IMR-90 (cell line): Measurements from ENCODE around the gene IL34. TPM values are rescaled to one million over a fixed set of nuclear protein-coding genes. Genes with fewer than 3 reads are reported as not detected.
A peak's percentile ranks its signal among the peaks of the same experiment; 100 is the strongest.

Experiments
- ATAC-seq: fragments of 200-7000 bp; cut with Tn5 transposase; 2 replicates; pipeline ENCODE4 v1.9.1; 2020; ENCODE audit warnings: low read depth, mild to moderate bottlenecking, moderate library complexity
- BruUV-seq: library from RNA; stranded (reverse); fragments of 400-500 nt; replicated peaks from 2 replicates; lab custom pipeline; 2021; lab: Mats Ljungman, UMichigan
- CTCF ChIA-PET: fragments of 300-600 bp; formaldehyde crosslinking; extraction: SDS; loops from one replicate; lab custom pipeline; 2021; ENCODE audit warnings: antibody characterized with exemption; lab: Yijun Ruan, JAX
- POLR2A ChIA-PET: fragments of 300-600 bp; sonication (Branson Sonifier 250); formaldehyde crosslinking; loops from one replicate; lab custom pipeline; 2022; ENCODE audit warnings: antibody characterized with exemption; ENCODE audit not compliant: unreplicated experiment; lab: Charles Lee
- DNase-seq: peaks from one replicate; pipeline ENCODE4 v3.0.0; 2013
- H2AFZ ChIP-seq: replicated peaks from 2 replicates; pipeline ENCODE3; 2013; ENCODE audit warnings: low read length, mild to moderate bottlenecking; ENCODE audit not compliant: poor library complexity
- H2AK5ac ChIP-seq: 2 replicates; pipeline ENCODE4 v1.6.1; 2013; ENCODE audit warnings: low read depth, low read length, inconsistent platforms
- H2AK9ac ChIP-seq: replicated peaks from 2 replicates; pipeline ENCODE3; 2013; ENCODE audit warnings: mild to moderate bottlenecking, low read depth, low read length, moderate library complexity; ENCODE audit not compliant: poor library complexity
- H2BK120ac ChIP-seq: 2 replicates; pipeline ENCODE4 v1.6.1; 2013; ENCODE audit warnings: low read depth, low read length, inconsistent platforms
- H2BK15ac ChIP-seq: 3 replicates; pipeline ENCODE4 v1.6.1; 2013; ENCODE audit warnings: low read depth, low read length, inconsistent platforms
- H2BK20ac ChIP-seq: 2 replicates; pipeline ENCODE4 v1.6.1; 2013; ENCODE audit warnings: low read depth, mild to moderate bottlenecking, inconsistent platforms, low read length, moderate library complexity
- H2BK5ac ChIP-seq: 2 replicates; pipeline ENCODE4 v1.6.1; 2013; ENCODE audit warnings: mild to moderate bottlenecking, low read depth, low read length, inconsistent platforms; ENCODE audit not compliant: poor library complexity, severe bottlenecking
- H3K14ac ChIP-seq: replicated peaks from 2 replicates; pipeline ENCODE4 v1.6.1; 2013; ENCODE audit warnings: low read depth, low read length, inconsistent platforms
- H3K18ac ChIP-seq: 2 replicates; pipeline ENCODE4 v1.6.1; 2013; ENCODE audit warnings: low read depth, low read length, control low read depth
- H3K23ac ChIP-seq: 2 replicates; pipeline ENCODE4 v1.6.1; 2013; ENCODE audit warnings: low read depth, low read length, inconsistent platforms
- H3K27ac ChIP-seq: 2 replicates; pipeline ENCODE4 v1.5.1; 2013; ENCODE audit warnings: mild to moderate bottlenecking, control low read depth, low read length; ENCODE audit not compliant: insufficient read depth
- H3K27me3 ChIP-seq: 2 replicates; pipeline ENCODE4 v1.6.1; 2013; ENCODE audit warnings: low read length; ENCODE audit not compliant: control insufficient read depth, insufficient read depth
- H3K36me3 ChIP-seq: 2 replicates; pipeline ENCODE4 v1.6.1; 2013; ENCODE audit warnings: low read length, mixed read lengths; ENCODE audit not compliant: control insufficient read depth, insufficient read depth
- H3K4ac ChIP-seq: 2 replicates; pipeline ENCODE4 v1.6.1; 2013; ENCODE audit warnings: low read depth, low read length, inconsistent platforms
- H3K4me1 ChIP-seq: 2 replicates; pipeline ENCODE4 v1.6.1; 2013; ENCODE audit warnings: low read length, mixed read lengths; ENCODE audit not compliant: control insufficient read depth, insufficient read depth
- H3K4me2 ChIP-seq: 2 replicates; pipeline ENCODE4 v1.6.1; 2013; ENCODE audit warnings: low read depth, mild to moderate bottlenecking, control low read depth, low read length, moderate library complexity
- H3K4me3 ChIP-seq: 2 replicates; pipeline ENCODE4 v1.5.1; 2013; ENCODE audit warnings: low read depth, mild to moderate bottlenecking, control low read depth, low read length, moderate library complexity; ENCODE audit not compliant: insufficient read depth
- H3K56ac ChIP-seq: 2 replicates; pipeline ENCODE4 v1.6.1; 2013; ENCODE audit warnings: low read length, inconsistent platforms; ENCODE audit not compliant: insufficient read depth; ENCODE audit errors: extremely low read depth
- H3K79me1 ChIP-seq, 2 experiments: 2 replicates each; pipeline ENCODE4 v1.6.1; 2013; ENCODE audit warnings: low read length in 2 of 2, inconsistent platforms in 1 of 2, low read depth in 1 of 2
- H3K9ac ChIP-seq: 2 replicates; pipeline ENCODE4 v1.6.1; 2013; ENCODE audit warnings: low read depth, low read length, control low read depth
- H3K9me1 ChIP-seq: 2 replicates; pipeline ENCODE4 v1.6.1; 2013; ENCODE audit warnings: low read length, inconsistent platforms; ENCODE audit not compliant: insufficient read depth
- H3K9me3 ChIP-seq: 2 replicates; pipeline ENCODE4 v1.6.1; 2013; ENCODE audit warnings: low read length; ENCODE audit not compliant: control insufficient read depth, insufficient read depth
- H4K20me1 ChIP-seq: 2 replicates; pipeline ENCODE4 v1.6.1; 2013; ENCODE audit warnings: low read length, inconsistent platforms; ENCODE audit not compliant: insufficient read depth
- H4K5ac ChIP-seq: 2 replicates; pipeline ENCODE4 v1.6.1; 2013; ENCODE audit warnings: mild to moderate bottlenecking, low read depth, low read length, control low read depth
- H4K8ac ChIP-seq, 2 experiments: 2 replicates each; pipeline ENCODE4 v1.6.1; 2013; ENCODE audit warnings: low read depth in 2 of 2, low read length in 2 of 2, control low read depth in 1 of 2, inconsistent platforms in 1 of 2
- H4K91ac ChIP-seq: 2 replicates; pipeline ENCODE4 v1.6.1; 2013; ENCODE audit warnings: low read depth, low read length, inconsistent platforms; ENCODE audit not compliant: insufficient read depth
- FOS ChIP-seq: fragments of 150-350 bp; IDR thresholded peaks from 2 replicates; pipeline ENCODE4 v1.6.1; 2016; ENCODE audit warnings: low read depth, low read length
- RFX5 ChIP-seq: IDR thresholded peaks from 2 replicates; pipeline ENCODE4 v1.8.0; 2012; ENCODE audit warnings: low read depth, mild to moderate bottlenecking, low read length, moderate library complexity
- WGBS, 2 experiments: methylation state at CpG; one replicate each; pipeline versions ENCODE4 v1.1.5 to v1.1.7; 2013; ENCODE audit warnings: missing lambda C conversion rate in 2 of 2; ENCODE audit not compliant: insufficient read length in 1 of 2; ENCODE audit errors: extremely low coverage in 2 of 2; 5-methylcytosine and 5-hydroxymethylcytosine counted together
- dilution Hi-C: fragments of 300-500 bp; cut with HindIII; formaldehyde crosslinking; loops from one replicate; pipeline ENCODE4 v1.14.3; 2018; ENCODE audit warnings: low sequenced_read_pairs; ENCODE audit not compliant: unreplicated experiment
- in situ Hi-C: fragments of 300-500 bp; cut with MboI; formaldehyde crosslinking; loops from 3 replicates; pipeline ENCODE4 v1.14.3; 2019; ENCODE audit warnings: low sequenced_read_pairs, inconsistent platforms, mixed read lengths
- intact Hi-C: fragments of 100-400 bp; cut with micrococcal nuclease; formaldehyde crosslinking; loops from 2 replicates; pipeline ENCODE4 v1.10.0; 2022
- polyA plus RNA-seq, 3 experiments: library from polyadenylated mRNA; depleted of rRNA; stranded (reverse); fragments of >200 nt; gene quantifications; 2 replicates each; pipeline ENCODE4 v1.2.3, GENCODE V29; 2012; ENCODE audit warnings: low replicate concordance in 1 of 3
- total RNA-seq: library from RNA; depleted of rRNA; stranded (reverse); fragments of >200 nt; gene quantifications from 2 replicates; pipeline ENCODE4 v1.2.3, GENCODE V29; 2012
- TF ChIP-seq, protein P1 (sequence below): fragments of 150-350 bp; IDR thresholded peaks from 2 replicates; pipeline ENCODE4 v1.6.1; 2016; ENCODE audit warnings: low read depth, mild to moderate bottlenecking, low read length, moderate library complexity, borderline replicate concordance

The IL34 gene
- total and polyA plus RNA-seq, 2 of the 4 experiments (the other 2 are of a cell fraction) = 1.3 to 2.5 TPM

DNA sequence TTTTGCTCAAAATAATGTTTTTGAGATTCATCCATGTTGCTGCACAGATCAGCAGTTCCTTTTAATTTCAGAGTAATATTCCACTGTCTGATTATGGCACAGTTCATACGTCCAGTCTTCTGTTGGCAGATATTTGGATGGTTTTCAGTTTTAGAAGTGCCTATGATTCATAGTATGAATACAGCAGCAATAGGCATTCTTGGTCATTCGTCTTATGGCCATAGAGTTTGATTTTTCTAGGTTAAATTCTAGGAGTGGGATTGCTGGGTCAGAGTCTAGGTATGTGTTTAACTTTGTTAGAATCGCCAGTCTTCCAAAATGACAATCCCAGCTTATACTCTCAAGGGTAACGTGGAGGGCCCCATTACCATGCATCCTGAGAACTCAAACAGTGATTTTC lies 11.5 kb upstream of the IL34 start:
- in situ Hi-C loops (loop anchor here (5.0 kb wide), 1 partner anchor 43 kb away; no protein-coding TSS in a partner anchor), intact Hi-C loops (loop anchor here (5.0 kb wide), 2 partner anchors 43 to 63 kb away; no protein-coding TSS in a partner anchor), dilution Hi-C loops (no loop called here)
- H3K4me2 ChIP-seq = peak overlapping the region; percentile 87
- WGBS, 2 experiments = 10% methylated on average over 2 of the region's 4 CpGs; no CpG with 5 or more reads in 1 of the 2 experiments
- H3K14ac ChIP-seq = peak overlapping the region; percentile 97; the same call in 1 of the 2 replicates
- H4K91ac ChIP-seq = peak overlapping the region; percentile 88
- peaks cover 11% of the 10 kb centered on the region for H3K4me1 ChIP-seq
- H3K79me1 ChIP-seq = no peaks in the 10 kb centered on the region
- peak overlapping the region; percentile 98 for H3K18ac ChIP-seq
- ATAC-seq (peak; percentile 58), DNase-seq (peak; percentile 63)
- no peaks in the 10 kb centered on the region for H3K36me3 ChIP-seq
- peak overlapping the region; percentile 93 for H2AK5ac ChIP-seq
- peaks cover 5% of the 10 kb centered on the region for H3K9me3 ChIP-seq
- H3K27ac ChIP-seq = peak overlapping the region; percentile 77
- peak overlapping the region; percentile 94 for H2BK120ac ChIP-seq
- no TSS peak for BruUV-seq
- ChIA-PET POLR2A (no interaction called here), CTCF (interaction anchor here (0.6 to 1.8 kb wide), 2 partner anchors 11 to 19 kb away, joined by 4 to 8 read pairs; no protein-coding TSS in a partner anchor)
- peak overlapping the region; percentile 50 to 96; a peak in 2 of 4 replicates for H4K8ac ChIP-seq
- H2AFZ ChIP-seq = peak overlapping the region; percentile 73
- peak overlapping the region; percentile 92 for H2BK20ac ChIP-seq
- peak overlapping the region; percentile 91 for H2AK9ac ChIP-seq
- H3K4me3 ChIP-seq = no peak overlapping the region
- no peak overlapping the region for H3K9ac ChIP-seq
- no peaks in the 10 kb centered on the region for H3K27me3 ChIP-seq
- H4K5ac ChIP-seq = peak overlapping the region; percentile 93
- H2BK5ac ChIP-seq = peak overlapping the region; percentile 95
- H3K4ac ChIP-seq = peak overlapping the region; percentile 97
- TF ChIP-seq, protein P1, sequence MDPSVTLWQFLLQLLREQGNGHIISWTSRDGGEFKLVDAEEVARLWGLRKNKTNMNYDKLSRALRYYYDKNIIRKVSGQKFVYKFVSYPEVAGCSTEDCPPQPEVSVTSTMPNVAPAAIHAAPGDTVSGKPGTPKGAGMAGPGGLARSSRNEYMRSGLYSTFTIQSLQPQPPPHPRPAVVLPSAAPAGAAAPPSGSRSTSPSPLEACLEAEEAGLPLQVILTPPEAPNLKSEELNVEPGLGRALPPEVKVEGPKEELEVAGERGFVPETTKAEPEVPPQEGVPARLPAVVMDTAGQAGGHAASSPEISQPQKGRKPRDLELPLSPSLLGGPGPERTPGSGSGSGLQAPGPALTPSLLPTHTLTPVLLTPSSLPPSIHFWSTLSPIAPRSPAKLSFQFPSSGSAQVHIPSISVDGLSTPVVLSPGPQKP = no peak
- TF ChIP-seq FOS (0 out of 2 replicates have a peak, but pooled peaks have one; percentile 7), RFX5 (no peak)
- peak overlapping the region; percentile 50; the same call in 1 of the 2 replicates for H3K56ac ChIP-seq
- H2BK15ac ChIP-seq = peak overlapping the region; percentile 76; the same call in 2 of the 3 replicates
- H3K9me1 ChIP-seq = peaks cover 9% of the 10 kb centered on the region
- peak overlapping the region; percentile 85; the same call in 1 of the 2 replicates for H3K23ac ChIP-seq
- H4K20me1 ChIP-seq = peaks cover 5% of the 10 kb centered on the region; the same call in 1 of the 2 replicates
